HFFc6 (cell line): ENCODE results near the gene TMEM255B. TPM values are rescaled to one million over a fixed set of nuclear protein-coding genes. Genes with fewer than 3 reads are reported as not detected.
"Not testable (repeated sequence)": the region's sequence is repeated elsewhere in the genome, so short reads cannot be mapped to it uniquely, and the experiment has no call there.

Source experiments
- DNase-seq: peaks from one replicate; pipeline ENCODE4 v3.0.0-alpha.2; 2018
- H3K27ac Mint-ChIP-seq: 2 replicates; pipeline ENCODE4 v1.8.0; 2020; ENCODE audit warnings: mild to moderate bottlenecking, mixed read lengths
- H3K27me3 Mint-ChIP-seq: 2 replicates; pipeline ENCODE4 v1.8.0; 2021; ENCODE audit warnings: mild to moderate bottlenecking, moderate library complexity, mixed read lengths; ENCODE audit not compliant: insufficient read depth
- H3K36me3 Mint-ChIP-seq: 2 replicates; pipeline ENCODE4 v1.8.0; 2021; ENCODE audit warnings: low read depth, mixed read lengths
- H3K4me1 Mint-ChIP-seq: 2 replicates; pipeline ENCODE4 v1.8.0; 2020; ENCODE audit warnings: low read depth, mixed read lengths
- H3K4me3 Mint-ChIP-seq: 2 replicates; pipeline ENCODE4 v1.8.0; 2020; ENCODE audit warnings: mild to moderate bottlenecking, moderate library complexity, mixed read lengths
- H3K9me3 Mint-ChIP-seq: 2 replicates; pipeline ENCODE4 v1.8.0; 2020; ENCODE audit warnings: mild to moderate bottlenecking, mixed read lengths
- CTCF ChIP-seq: fragments of 200-600 bp; sonication (generic); IDR thresholded peaks from 2 replicates; pipeline ENCODE4 v1.5.0; 2021; ENCODE audit warnings: antibody characterized with exemption, mild to moderate bottlenecking
- total RNA-seq, 6 experiments: library from RNA; stranded (reverse); fragmentation: NEBNext Ultra II Directional; extraction: Animal tissue kit (Norgen Biotek cat#: 25700); gene quantifications; 2 replicates in 1 of 6; 3 replicates in 5 of 6; pipeline ENCODE4 v1.2.3, GENCODE V29; 2021

The TMEM255B gene
- total RNA-seq, 6 experiments from 2014 or later, result 8.2 to 10.3 (median 9.1) TPM

GRCh38 chr13:113832205-113832604 lies 73.2 kb downstream of the TMEM255B start:
- Mint-ChIP-seq H3K4me3 (no peak overlapping the region), H3K9me3 (no peaks in the 10 kb centered on the region), H3K27me3 (peaks cover 12% of the 10 kb centered on the region), H3K27ac (no peak overlapping the region), H3K4me1 (peaks cover 11% of the 10 kb centered on the region), H3K36me3 (peaks cover 29% of the 10 kb centered on the region; the same call in 1 of the 2 replicates)
- TF ChIP-seq CTCF, result no peak
- DNase-seq, result no peak

- TF ChIP-seq CTCF, result no peak
- Mint-ChIP-seq H3K36me3 (peaks cover 26% of the 10 kb centered on the region; the same call in 1 of the 2 replicates), H3K4me1 (peaks cover 15% of the 10 kb centered on the region), H3K27me3 (peaks cover 16% of the 10 kb centered on the region), H3K27ac (no peak overlapping the region), H3K4me3 (no peak overlapping the region), H3K9me3 (no peaks in the 10 kb centered on the region)
- DNase-seq, result no peak
Measured at GRCh38 chr13:113832631-113833030, 73.6 kb downstream of the TMEM255B start.

GRCh38 chr13:113833111-113833830 lies 74.2 kb downstream of the TMEM255B start:
- H3K4me3 Mint-ChIP-seq, result no peak overlapping the region
- peaks cover 21% of the 10 kb centered on the region for H3K4me1 Mint-ChIP-seq
- H3K36me3 Mint-ChIP-seq, result peaks cover 28% of the 10 kb centered on the region; the same call in 1 of the 2 replicates
- TF ChIP-seq CTCF, result no peak
- H3K27me3 Mint-ChIP-seq, result peaks cover 21% of the 10 kb centered on the region
- H3K9me3 Mint-ChIP-seq, result no peaks in the 10 kb centered on the region
- no peak for DNase-seq
- peak overlapping the region; percentile 67 for H3K27ac Mint-ChIP-seq

DNA sequence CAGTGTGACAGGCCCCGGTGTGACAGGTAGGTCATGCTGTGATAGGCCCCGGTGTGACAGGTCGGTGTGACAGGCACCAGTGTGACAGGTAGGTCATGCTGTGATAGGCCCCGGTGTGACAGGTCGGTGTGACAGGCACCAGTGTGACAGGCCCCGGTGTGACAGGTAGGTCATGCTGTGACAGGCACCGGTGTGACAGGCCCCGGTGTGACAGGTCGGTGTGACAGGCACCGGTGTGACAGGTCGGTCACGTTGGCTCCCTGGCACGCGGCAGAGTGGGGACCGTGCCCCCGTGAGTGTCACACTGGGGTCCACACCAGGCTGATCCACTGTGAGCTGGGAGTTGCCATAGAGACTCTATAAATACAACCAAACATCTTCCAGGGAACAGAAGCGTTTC lies 75.0 kb downstream of the TMEM255B start:
- not testable (repeated sequence) for DNase-seq, H3K4me3 Mint-ChIP-seq, H3K9me3 Mint-ChIP-seq
- Mint-ChIP-seq H3K4me1 (peaks cover 26% of the 10 kb centered on the region), H3K27ac (peak overlapping the region; percentile 67), H3K27me3 (peaks cover 19% of the 10 kb centered on the region), H3K36me3 (peaks cover 28% of the 10 kb centered on the region; the same call in 1 of the 2 replicates)

- Mint-ChIP-seq H3K4me1 (peaks cover 32% of the 10 kb centered on the region), H3K27me3 (peaks cover 19% of the 10 kb centered on the region), H3K4me3 (no peak overlapping the region), H3K27ac (peak overlapping the region; percentile 67), H3K9me3 (no peaks in the 10 kb centered on the region), H3K36me3 (peaks cover 28% of the 10 kb centered on the region; the same call in 1 of the 2 replicates)
- DNase-seq, result no peak
- no peak for TF ChIP-seq CTCF
Measured at GRCh38 chr13:113834496-113835200, 75.6 kb downstream of the TMEM255B start.
